ENCODE measurements around the gene MLEC. TPM values are rescaled to one million over a fixed set of nuclear protein-coding genes. Genes with fewer than 3 reads are reported as not detected.

Gene MLEC
- total and polyA plus RNA-seq, 9 of the 15 experiments (the other 6 are each of a cell fraction or from before 2014, with no cell fraction given), result 18.5 to 108 (median 57.8) TPM

DNA sequence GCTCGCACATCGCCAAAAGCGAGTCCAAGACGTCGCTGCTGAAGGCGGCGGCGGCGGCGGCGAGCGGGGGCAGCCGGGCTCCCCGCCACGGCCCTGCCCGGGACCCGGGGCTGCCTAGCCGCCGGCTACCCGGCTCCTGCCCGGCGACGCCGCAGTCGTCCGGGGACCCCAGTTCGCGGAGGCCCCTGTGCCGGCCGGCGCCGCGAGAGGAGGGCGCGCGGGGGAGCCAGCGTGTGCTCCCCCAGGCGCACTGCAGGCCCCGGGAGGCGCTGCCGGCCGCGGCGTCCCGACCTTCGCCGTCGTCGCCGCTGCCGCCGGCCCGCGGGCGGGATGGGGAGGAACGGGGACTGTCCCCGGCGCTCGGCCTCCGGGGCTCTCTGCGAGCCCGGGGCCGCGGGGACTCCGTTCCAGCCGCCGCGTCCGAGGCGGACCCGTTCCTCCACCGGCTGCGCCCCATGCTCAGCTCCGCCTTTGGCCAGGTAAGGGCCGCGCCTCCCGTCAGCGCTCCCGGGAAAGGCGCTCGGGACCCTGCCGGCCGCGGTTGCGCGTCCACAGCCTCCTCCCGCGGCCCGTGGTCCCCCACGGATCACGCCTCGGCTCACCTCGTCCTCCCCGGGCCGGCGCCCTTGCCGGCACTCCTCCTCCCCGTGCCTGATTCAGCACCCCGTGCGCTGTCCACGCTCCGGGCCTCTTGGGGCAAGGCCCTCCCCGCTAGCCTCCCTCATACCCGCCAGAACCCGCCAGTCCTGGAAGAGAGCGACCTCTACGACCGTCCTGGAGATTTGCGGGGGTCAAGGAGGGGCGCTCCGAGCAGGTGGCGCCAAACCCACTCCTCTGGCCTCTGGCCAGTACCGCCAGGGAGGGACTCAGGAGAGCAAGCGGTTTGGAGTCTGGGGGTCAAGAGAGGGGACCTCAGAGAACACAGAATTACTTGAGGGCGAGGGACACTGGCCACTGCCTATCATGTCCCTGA, 45.8 kb upstream of the MLEC start (continued):
- no peak for TF ChIP-seq HCFC1 (IDR thresholded peaks at IDR 0.05; ENCODE audit: low read depth, low read length)
- TF ChIP-seq, protein P1, sequence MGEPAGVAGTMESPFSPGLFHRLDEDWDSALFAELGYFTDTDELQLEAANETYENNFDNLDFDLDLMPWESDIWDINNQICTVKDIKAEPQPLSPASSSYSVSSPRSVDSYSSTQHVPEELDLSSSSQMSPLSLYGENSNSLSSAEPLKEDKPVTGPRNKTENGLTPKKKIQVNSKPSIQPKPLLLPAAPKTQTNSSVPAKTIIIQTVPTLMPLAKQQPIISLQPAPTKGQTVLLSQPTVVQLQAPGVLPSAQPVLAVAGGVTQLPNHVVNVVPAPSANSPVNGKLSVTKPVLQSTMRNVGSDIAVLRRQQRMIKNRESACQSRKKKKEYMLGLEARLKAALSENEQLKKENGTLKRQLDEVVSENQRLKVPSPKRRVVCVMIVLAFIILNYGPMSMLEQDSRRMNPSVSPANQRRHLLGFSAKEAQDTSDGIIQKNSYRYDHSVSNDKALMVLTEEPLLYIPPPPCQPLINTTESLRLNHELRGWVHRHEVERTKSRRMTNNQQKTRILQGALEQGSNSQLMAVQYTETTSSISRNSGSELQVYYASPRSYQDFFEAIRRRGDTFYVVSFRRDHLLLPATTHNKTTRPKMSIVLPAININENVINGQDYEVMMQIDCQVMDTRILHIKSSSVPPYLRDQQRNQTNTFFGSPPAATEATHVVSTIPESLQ (CRISPR knock-in tag; IDR thresholded peaks at IDR 0.05), result no peak
- TF ChIP-seq, protein P2, sequence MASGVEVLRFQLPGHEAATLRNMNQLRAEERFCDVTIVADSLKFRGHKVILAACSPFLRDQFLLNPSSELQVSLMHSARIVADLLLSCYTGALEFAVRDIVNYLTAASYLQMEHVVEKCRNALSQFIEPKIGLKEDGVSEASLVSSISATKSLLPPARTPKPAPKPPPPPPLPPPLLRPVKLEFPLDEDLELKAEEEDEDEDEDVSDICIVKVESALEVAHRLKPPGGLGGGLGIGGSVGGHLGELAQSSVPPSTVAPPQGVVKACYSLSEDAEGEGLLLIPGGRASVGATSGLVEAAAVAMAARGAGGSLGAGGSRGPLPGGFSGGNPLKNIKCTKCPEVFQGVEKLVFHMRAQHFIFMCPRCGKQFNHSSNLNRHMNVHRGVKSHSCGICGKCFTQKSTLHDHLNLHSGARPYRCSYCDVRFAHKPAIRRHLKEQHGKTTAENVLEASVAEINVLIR (CRISPR knock-in tag; IDR thresholded peaks at IDR 0.05), result no peak
- TF ChIP-seq STAT5B (CRISPR knock-in tag; IDR thresholded peaks at IDR 0.05), result no peak
- no peak for TF ChIP-seq SPI1 (IDR thresholded peaks at IDR 0.05; ENCODE audit: borderline replicate concordance, low read depth, low read length)
- TF ChIP-seq, protein P3, sequence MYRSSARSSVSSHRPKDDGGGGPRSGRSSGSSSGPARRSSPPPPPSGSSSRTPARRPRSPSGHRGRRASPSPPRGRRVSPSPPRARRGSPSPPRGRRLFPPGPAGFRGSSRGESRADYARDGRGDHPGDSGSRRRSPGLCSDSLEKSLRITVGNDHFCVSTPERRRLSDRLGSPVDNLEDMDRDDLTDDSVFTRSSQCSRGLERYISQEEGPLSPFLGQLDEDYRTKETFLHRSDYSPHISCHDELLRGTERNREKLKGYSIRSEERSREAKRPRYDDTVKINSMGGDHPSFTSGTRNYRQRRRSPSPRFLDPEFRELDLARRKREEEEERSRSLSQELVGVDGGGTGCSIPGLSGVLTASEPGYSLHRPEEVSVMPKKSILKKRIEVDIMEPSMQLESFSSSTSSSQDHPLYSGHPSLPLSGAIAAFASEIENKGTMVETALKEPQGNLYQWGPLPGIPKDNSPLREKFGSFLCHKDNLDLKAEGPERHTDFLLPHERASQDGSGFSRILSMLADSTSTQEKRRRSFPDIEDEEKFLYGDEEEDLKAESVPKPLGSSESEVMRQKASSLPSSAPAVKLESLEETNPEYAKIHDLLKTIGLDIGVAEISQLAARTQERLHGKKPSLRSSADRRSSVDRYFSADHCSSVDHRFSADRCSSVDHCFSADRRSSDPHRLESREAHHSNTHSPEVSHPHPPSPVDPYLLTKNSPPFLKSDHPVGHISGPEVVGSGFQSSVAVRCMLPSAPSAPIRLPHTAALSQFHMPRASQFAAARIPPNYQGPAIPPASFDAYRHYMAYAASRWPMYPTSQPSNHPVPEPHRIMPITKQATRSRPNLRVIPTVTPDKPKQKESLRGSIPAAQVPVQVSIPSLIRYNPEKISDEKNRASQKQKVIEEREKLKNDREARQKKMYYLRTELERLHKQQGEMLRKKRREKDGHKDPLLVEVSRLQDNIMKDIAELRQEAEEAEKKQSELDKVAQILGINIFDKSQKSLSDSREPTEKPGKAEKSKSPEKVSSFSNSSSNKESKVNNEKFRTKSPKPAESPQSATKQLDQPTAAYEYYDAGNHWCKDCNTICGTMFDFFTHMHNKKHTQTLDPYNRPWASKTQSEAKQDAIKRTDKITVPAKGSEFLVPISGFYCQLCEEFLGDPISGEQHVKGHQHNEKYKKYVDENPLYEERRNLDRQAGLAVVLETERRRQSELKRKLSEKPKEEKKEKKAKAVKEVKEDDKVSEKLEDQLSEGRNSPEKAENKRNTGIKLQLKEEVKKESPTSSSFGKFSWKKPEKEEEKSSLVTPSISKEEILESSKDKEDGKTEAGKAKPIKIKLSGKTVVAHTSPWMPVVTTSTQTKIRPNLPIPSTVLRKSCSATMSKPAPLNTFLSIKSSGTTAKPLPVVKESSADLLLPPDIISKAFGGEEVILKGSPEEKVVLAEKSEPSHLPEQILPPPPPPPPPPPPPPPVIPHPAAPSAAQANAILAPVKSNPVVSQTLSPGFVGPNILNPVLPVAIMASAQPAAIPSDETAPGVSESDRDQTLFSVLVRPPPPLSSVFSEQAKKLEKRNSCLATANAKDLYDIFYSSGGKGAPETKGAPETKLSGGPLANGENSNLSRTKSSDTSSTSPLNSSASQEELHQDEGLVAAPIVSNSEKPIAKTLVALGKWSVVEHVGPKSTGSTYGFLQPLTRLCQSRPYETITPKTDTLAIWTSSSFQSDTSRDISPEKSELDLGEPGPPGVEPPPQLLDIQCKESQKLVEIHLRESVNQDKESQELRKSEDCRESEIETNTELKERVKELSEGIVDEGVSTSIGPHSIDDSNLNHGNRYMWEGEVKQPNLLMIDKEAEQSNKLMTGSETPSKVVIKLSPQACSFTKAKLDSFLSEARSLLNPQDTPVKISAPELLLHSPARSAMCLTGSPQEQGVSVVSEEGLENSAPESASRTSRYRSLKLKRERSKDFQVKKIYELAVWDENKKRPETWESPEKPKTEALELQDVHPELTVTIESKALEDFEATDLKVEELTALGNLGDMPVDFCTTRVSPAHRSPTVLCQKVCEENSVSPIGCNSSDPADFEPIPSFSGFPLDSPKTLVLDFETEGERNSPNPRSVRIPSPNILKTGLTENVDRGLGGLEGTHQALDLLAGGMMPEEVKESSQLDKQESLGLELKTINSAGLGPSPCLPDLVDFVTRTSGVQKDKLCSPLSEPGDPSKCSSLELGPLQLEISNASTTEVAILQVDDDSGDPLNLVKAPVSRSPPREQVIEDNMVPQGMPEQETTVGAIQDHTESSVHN (IDR thresholded peaks at IDR 0.05; ENCODE audit: borderline replicate concordance in 1 of 2, low read depth in 1 of 2), result no peak
- TF ChIP-seq RFX1 (IDR thresholded peaks at IDR 0.05), result no peak
- no peak for TF ChIP-seq TRIM28 (IDR thresholded peaks at IDR 0.05)
- TF ChIP-seq SIN3A (IDR thresholded peaks at IDR 0.05; ENCODE audit: borderline replicate concordance in 2 of 2, control insufficient read depth in 1 of 2, low read depth in 2 of 2, low read length in 2 of 2), result peak in 1 of 2 experiments; percentile 92; a peak in 1 of 4 replicates
- TF ChIP-seq, protein P4, sequence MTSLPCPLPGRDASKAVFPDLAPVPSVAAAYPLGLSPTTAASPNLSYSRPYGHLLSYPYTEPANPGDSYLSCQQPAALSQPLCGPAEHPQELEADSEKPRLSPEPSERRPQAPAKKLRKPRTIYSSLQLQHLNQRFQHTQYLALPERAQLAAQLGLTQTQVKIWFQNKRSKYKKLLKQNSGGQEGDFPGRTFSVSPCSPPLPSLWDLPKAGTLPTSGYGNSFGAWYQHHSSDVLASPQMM (CRISPR knock-in tag; IDR thresholded peaks at IDR 0.05), result no peak
- no peak for TF ChIP-seq ZNF217 (CRISPR knock-in tag; IDR thresholded peaks at IDR 0.05)
- TF ChIP-seq, protein P5, sequence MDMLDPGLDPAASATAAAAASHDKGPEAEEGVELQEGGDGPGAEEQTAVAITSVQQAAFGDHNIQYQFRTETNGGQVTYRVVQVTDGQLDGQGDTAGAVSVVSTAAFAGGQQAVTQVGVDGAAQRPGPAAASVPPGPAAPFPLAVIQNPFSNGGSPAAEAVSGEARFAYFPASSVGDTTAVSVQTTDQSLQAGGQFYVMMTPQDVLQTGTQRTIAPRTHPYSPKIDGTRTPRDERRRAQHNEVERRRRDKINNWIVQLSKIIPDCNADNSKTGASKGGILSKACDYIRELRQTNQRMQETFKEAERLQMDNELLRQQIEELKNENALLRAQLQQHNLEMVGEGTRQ (CRISPR knock-in tag; IDR thresholded peaks at IDR 0.05), result no peak
